ENCODE data around the gene ECPAS. TPM values are rescaled to one million over a fixed set of nuclear protein-coding genes. Genes with fewer than 3 reads are reported as not detected.

Gene ECPAS
- polyA plus RNA-seq, 4 donors: 24.0 to 61.7 (median 26.1) TPM

GRCh38 chr9:111400564-111400898, 83.7 kb downstream of the ECPAS start:
- DNase-seq: no peak
- H3K27me3 ChIP-seq (ENCODE audit: control insufficient read depth in 3 of 3, insufficient read depth in 3 of 3, low read length in 3 of 3): no peaks in the 10 kb centered on the region
- no peak overlapping the region for H3K27ac ChIP-seq (ENCODE audit: low read depth in 1 of 3, low read length in 2 of 3)
- peaks cover 0 to 31% of the 10 kb centered on the region in 2 donors for H3K9me3 ChIP-seq (ENCODE audit: control insufficient read depth in 2 of 2, insufficient read depth in 1 of 2, low read depth in 1 of 2, low read length in 1 of 2)
- no peak overlapping the region for H3K4me3 ChIP-seq (ENCODE audit: low read depth in 1 of 3, low read length in 3 of 3)
- peaks cover 7 to 38% (median 22%) of the 10 kb centered on the region in 3 donors for H3K36me3 ChIP-seq (ENCODE audit: control insufficient read depth in 3 of 3, insufficient read depth in 2 of 3, low read depth in 1 of 3, low read length in 3 of 3)
- no peaks in the 10 kb centered on the region for H3K4me1 ChIP-seq (ENCODE audit: control insufficient read depth in 3 of 3, insufficient read depth in 2 of 3, low read depth in 1 of 3, low read length in 2 of 3)
- FAIRE-seq: no peak

- Histone ChIP-seq H3K36me3 (ENCODE audit: control insufficient read depth in 3 of 3, insufficient read depth in 2 of 3, low read depth in 1 of 3, low read length in 3 of 3) (peaks cover 9 to 38% (median 24%) of the 10 kb centered on the region in 3 donors), H3K27ac (ENCODE audit: low read depth in 1 of 3, low read length in 2 of 3) (no peak overlapping the region), H3K4me3 (ENCODE audit: low read depth in 1 of 3, low read length in 3 of 3) (no peak overlapping the region), H3K27me3 (ENCODE audit: control insufficient read depth in 3 of 3, insufficient read depth in 3 of 3, low read length in 3 of 3) (no peaks in the 10 kb centered on the region), H3K4me1 (ENCODE audit: control insufficient read depth in 3 of 3, insufficient read depth in 2 of 3, low read depth in 1 of 3, low read length in 2 of 3) (no peaks in the 10 kb centered on the region), H3K9me3 (ENCODE audit: control insufficient read depth in 2 of 2, insufficient read depth in 1 of 2, low read depth in 1 of 2, low read length in 1 of 2) (peaks cover 0 to 31% of the 10 kb centered on the region in 2 donors)
- no peak for FAIRE-seq
- 92 to 98% (median 95%) methylated on average over 4 of the region's 4 CpGs for WGBS, 3 donors
- peak in 1 of 2 donors; percentile 65 for DNase-seq
Observed at GRCh38 chr9:111399772-111400563, 84.2 kb downstream of the ECPAS start.

GRCh38 chr9:111399211-111399739, 84.9 kb downstream of the ECPAS start:
- 96 to 97% (median 96%) methylated on average over 4 of the region's 4 CpGs for WGBS, 3 donors
- FAIRE-seq (no peak), DNase-seq (no peak)
- Histone ChIP-seq H3K36me3 (ENCODE audit: control insufficient read depth in 3 of 3, insufficient read depth in 2 of 3, low read depth in 1 of 3, low read length in 3 of 3) (peaks cover 9 to 37% (median 25%) of the 10 kb centered on the region in 3 donors), H3K27ac (ENCODE audit: low read depth in 1 of 3, low read length in 2 of 3) (no peak overlapping the region), H3K4me1 (ENCODE audit: control insufficient read depth in 3 of 3, insufficient read depth in 2 of 3, low read depth in 1 of 3, low read length in 2 of 3) (no peaks in the 10 kb centered on the region), H3K9me3 (ENCODE audit: control insufficient read depth in 2 of 2, insufficient read depth in 1 of 2, low read depth in 1 of 2, low read length in 1 of 2) (peaks cover 0 to 28% of the 10 kb centered on the region in 2 donors), H3K27me3 (ENCODE audit: control insufficient read depth in 3 of 3, insufficient read depth in 3 of 3, low read length in 3 of 3) (no peaks in the 10 kb centered on the region), H3K4me3 (ENCODE audit: low read depth in 1 of 3, low read length in 3 of 3) (no peak overlapping the region)

GRCh38 chr9:111393971-111394370, 90.2 kb downstream of the ECPAS start:
- FAIRE-seq: no peak
- H3K27me3 ChIP-seq (ENCODE audit: control insufficient read depth in 3 of 3, insufficient read depth in 3 of 3, low read length in 3 of 3): no peaks in the 10 kb centered on the region
- H3K9me3 ChIP-seq (ENCODE audit: control insufficient read depth in 2 of 2, insufficient read depth in 1 of 2, low read depth in 1 of 2, low read length in 1 of 2): no peaks in the 10 kb centered on the region
- no peaks in the 10 kb centered on the region for H3K4me1 ChIP-seq (ENCODE audit: control insufficient read depth in 3 of 3, insufficient read depth in 2 of 3, low read depth in 1 of 3, low read length in 2 of 3)
- H3K4me3 ChIP-seq (ENCODE audit: low read depth in 1 of 3, low read length in 3 of 3): no peak overlapping the region
- WGBS, 3 donors: 63 to 90% (median 74%) methylated on average over 1 of the region's 1 CpG
- H3K27ac ChIP-seq (ENCODE audit: low read depth in 1 of 3, low read length in 2 of 3): no peak overlapping the region
- peaks cover 25 to 32% (median 30%) of the 10 kb centered on the region in 3 donors for H3K36me3 ChIP-seq (ENCODE audit: control insufficient read depth in 3 of 3, insufficient read depth in 2 of 3, low read depth in 1 of 3, low read length in 3 of 3)
- no peak for DNase-seq

- H3K4me1 ChIP-seq (ENCODE audit: control insufficient read depth in 3 of 3, insufficient read depth in 2 of 3, low read depth in 1 of 3, low read length in 2 of 3): no peaks in the 10 kb centered on the region
- DNase-seq (no peak), FAIRE-seq (no peak)
- no peak overlapping the region for H3K4me3 ChIP-seq (ENCODE audit: low read depth in 1 of 3, low read length in 3 of 3)
- H3K36me3 ChIP-seq (ENCODE audit: control insufficient read depth in 3 of 3, insufficient read depth in 2 of 3, low read depth in 1 of 3, low read length in 3 of 3): peaks cover 16 to 30% (median 23%) of the 10 kb centered on the region in 3 donors
- no peak overlapping the region for H3K27ac ChIP-seq (ENCODE audit: low read depth in 1 of 3, low read length in 2 of 3)
- no peaks in the 10 kb centered on the region for H3K27me3 ChIP-seq (ENCODE audit: control insufficient read depth in 3 of 3, insufficient read depth in 3 of 3, low read length in 3 of 3)
- 97 to 98% (median 98%) methylated on average over 4 of the region's 4 CpGs for WGBS, 3 donors
- no peaks in the 10 kb centered on the region for H3K9me3 ChIP-seq (ENCODE audit: control insufficient read depth in 2 of 2, insufficient read depth in 1 of 2, low read depth in 1 of 2, low read length in 1 of 2)
Observed at GRCh38 chr9:111389406-111389805, 94.8 kb downstream of the ECPAS start.

- Histone ChIP-seq H3K4me1 (ENCODE audit: control insufficient read depth in 3 of 3, insufficient read depth in 2 of 3, low read depth in 1 of 3, low read length in 2 of 3) (no peaks in the 10 kb centered on the region), H3K27ac (ENCODE audit: low read depth in 1 of 3, low read length in 2 of 3) (no peak overlapping the region), H3K36me3 (ENCODE audit: control insufficient read depth in 3 of 3, insufficient read depth in 2 of 3, low read depth in 1 of 3, low read length in 3 of 3) (peaks cover 10 to 32% (median 19%) of the 10 kb centered on the region in 3 donors), H3K9me3 (ENCODE audit: control insufficient read depth in 2 of 2, insufficient read depth in 1 of 2, low read depth in 1 of 2, low read length in 1 of 2) (no peaks in the 10 kb centered on the region), H3K4me3 (ENCODE audit: low read depth in 1 of 3, low read length in 3 of 3) (no peak overlapping the region), H3K27me3 (ENCODE audit: control insufficient read depth in 3 of 3, insufficient read depth in 3 of 3, low read length in 3 of 3) (no peaks in the 10 kb centered on the region)
- DNase-seq: no peak
- 85 to 93% (median 92%) methylated on average over 3 of the region's 3 CpGs for WGBS, 3 donors
- no peak for FAIRE-seq
Observed at GRCh38 chr9:111386386-111386785, 97.8 kb downstream of the ECPAS start.

GRCh38 chr9:111381006-111381405, 103.2 kb downstream of the ECPAS start:
- WGBS, 3 donors: 56 to 68% (median 64%) methylated on average over 1 of the region's 1 CpG
- Histone ChIP-seq H3K27ac (ENCODE audit: low read depth in 1 of 3, low read length in 2 of 3) (no peak overlapping the region), H3K9me3 (ENCODE audit: control insufficient read depth in 2 of 2, insufficient read depth in 1 of 2, low read depth in 1 of 2, low read length in 1 of 2) (no peaks in the 10 kb centered on the region), H3K36me3 (ENCODE audit: control insufficient read depth in 3 of 3, insufficient read depth in 2 of 3, low read depth in 1 of 3, low read length in 3 of 3) (peaks cover 9 to 25% (median 15%) of the 10 kb centered on the region in 3 donors), H3K4me3 (ENCODE audit: low read depth in 1 of 3, low read length in 3 of 3) (no peak overlapping the region), H3K4me1 (ENCODE audit: control insufficient read depth in 3 of 3, insufficient read depth in 2 of 3, low read depth in 1 of 3, low read length in 2 of 3) (no peaks in the 10 kb centered on the region), H3K27me3 (ENCODE audit: control insufficient read depth in 3 of 3, insufficient read depth in 3 of 3, low read length in 3 of 3) (no peaks in the 10 kb centered on the region)
- no peak for DNase-seq
- FAIRE-seq: no peak

- Histone ChIP-seq H3K9me3 (ENCODE audit: control insufficient read depth in 2 of 2, insufficient read depth in 1 of 2, low read depth in 1 of 2, low read length in 1 of 2) (no peaks in the 10 kb centered on the region), H3K27me3 (ENCODE audit: control insufficient read depth in 3 of 3, insufficient read depth in 3 of 3, low read length in 3 of 3) (no peaks in the 10 kb centered on the region), H3K4me1 (ENCODE audit: control insufficient read depth in 3 of 3, insufficient read depth in 2 of 3, low read depth in 1 of 3, low read length in 2 of 3) (no peaks in the 10 kb centered on the region), H3K4me3 (ENCODE audit: low read depth in 1 of 3, low read length in 3 of 3) (no peak overlapping the region), H3K36me3 (ENCODE audit: control insufficient read depth in 3 of 3, insufficient read depth in 2 of 3, low read depth in 1 of 3, low read length in 3 of 3) (peaks cover 15 to 35% (median 16%) of the 10 kb centered on the region in 3 donors), H3K27ac (ENCODE audit: low read depth in 1 of 3, low read length in 2 of 3) (no peak overlapping the region)
- WGBS, 3 donors: 97 to 98% (median 97%) methylated on average over 3 of the region's 3 CpGs
- no peak for FAIRE-seq
- DNase-seq: no peak
Observed at GRCh38 chr9:111375817-111376564, 108.2 kb downstream of the ECPAS start.

Data from small intestine (tissue), 7 donors.